DMS153 (cell line): ENCODE measurements around the gene LPIN3.

Experiments
- DNase-seq: peaks from one replicate; lab custom pipeline; 2025; lab: John Stamatoyannopoulos, UW

LPIN3 gene

GRCh38 chr20:41365777-41366545 lies 25.3 kb downstream of the LPIN3 start:
- no peak for DNase-seq

DNA sequence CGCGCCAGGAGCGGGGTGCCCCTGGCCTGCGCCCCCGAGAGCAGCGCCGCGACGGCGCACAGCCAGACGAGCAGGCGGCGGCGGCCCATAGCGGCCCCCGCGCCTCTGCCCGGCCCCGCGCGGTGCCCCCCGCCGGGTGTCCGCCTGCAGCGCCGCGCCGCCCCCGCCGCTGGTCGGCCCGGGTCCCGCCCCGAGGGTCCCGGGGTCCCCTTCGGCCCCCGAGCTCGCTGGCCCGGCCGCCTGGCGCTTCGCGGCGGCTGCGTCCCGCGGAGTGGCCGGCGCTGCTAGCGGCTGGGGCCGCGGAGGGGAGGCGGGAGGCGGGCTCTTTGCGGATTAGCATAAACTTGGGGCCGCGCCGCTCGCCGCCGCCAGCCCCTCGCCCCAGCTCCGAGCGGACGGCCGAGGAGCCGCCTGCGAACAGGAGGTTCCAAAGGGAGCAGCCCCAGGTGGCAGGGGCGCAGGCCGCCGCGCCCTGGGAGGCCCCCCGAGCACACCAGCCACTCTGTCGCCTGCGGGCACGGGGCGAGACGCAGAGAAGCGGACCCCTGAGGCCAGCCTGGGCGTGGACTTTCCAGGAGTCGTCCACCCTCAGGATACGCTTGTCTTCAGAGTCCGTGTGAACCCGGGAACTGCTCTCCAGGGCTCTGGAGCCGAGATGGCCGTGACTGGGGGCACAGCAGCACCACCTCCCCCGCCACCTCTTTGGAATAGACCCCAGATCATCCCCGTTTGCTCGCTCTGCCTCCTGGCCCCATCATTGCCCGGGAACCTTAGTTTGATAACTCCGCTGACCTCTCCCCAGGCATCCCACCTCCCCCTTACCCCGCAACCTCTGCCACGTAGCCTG lies 26.1 kb downstream of the LPIN3 start, which contains the start of gene EMILIN3:
Gene EMILIN3 (minus strand): TSS at position 273 of the 847 bp plus-strand sequence. CDS start 184 bp downstream, at position 89.
- DNase-seq = no peak

GRCh38 chr20:41367393-41367695 lies 26.7 kb downstream of the LPIN3 start:
- no peak for DNase-seq

- DNase-seq = no peak
Measured at GRCh38 chr20:41367956-41368355, 27.3 kb downstream of the LPIN3 start.

- DNase-seq = no peak
Measured at GRCh38 chr20:41369673-41370072, 29.1 kb downstream of the LPIN3 start.

GRCh38 chr20:41370176-41370575 lies 29.6 kb downstream of the LPIN3 start:
- DNase-seq = no peak

GRCh38 chr20:41371371-41371770 lies 30.8 kb downstream of the LPIN3 start:
- DNase-seq = no peak

DNA sequence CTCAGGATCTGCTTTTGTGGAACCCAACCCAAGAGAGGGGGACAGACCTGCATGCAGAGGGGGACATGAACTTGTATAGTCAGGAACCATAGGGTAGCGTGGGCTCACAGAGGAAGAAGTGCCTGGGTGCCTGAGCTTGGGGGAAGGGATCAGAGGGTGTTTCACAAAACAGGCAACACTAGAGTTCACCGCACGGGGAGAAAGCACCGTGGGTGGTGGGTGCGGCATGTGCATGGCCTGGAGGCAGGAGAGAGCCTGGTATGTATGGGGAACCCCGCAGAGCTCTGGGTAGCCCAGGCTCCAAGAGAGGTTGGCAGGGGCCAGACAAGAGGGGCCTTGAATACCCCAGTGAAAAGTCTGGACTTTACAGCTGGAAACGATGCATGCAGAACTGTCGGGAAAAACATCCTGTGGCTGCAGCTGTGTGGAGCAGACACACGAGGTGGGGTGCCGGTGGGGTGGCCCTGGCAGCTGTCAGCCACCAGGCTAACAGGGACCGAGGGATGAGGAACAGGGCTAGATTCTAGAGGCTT lies 32.7 kb downstream of the LPIN3 start:
- no peak for DNase-seq

DNA sequence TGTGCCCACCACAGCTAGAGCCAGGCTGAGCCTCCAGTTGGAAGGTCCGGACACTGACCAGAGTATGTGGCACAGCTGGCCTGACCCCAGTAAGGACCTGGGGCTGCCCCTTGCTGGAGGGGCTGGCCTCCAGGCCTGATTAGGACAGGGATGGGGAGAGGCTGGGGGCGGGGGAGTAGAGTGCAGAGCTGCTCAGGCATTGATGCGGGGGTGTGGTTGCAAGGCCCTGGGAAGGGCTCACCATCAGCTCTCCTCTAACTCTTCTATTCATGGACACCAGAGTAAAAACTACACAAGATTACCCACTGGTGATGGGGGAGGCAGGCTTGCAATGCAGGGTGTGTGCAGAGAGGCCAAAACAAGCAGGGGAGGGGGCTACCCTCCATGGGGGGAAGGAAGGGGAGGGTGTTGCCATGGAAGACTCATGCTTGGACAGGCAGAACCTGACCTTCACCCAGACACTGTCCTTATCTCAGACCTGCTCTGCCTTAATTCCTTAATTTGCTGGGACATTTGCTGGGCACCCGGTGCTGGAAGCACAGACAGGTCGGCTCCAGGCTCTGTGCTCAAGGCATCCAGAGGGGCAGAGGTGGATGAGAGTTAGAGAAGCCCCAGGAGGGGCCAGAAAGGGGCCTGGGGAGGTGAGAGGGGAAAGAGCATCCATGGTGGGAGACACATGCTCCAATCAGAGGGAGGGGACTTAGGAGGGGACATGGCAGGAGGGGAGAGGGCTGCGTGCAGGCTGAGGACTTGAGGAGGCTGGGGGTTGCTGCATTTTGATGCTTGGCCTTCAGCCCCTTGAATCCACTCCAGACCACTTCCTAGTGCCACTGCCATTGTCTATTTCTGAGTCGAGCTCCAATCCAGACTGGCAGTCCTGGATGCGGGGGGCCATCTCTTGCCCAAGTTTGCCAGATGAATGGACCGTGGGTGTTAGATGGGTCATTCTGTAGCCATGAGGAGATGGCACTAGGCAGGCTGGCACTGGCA lies 33.6 kb downstream of the LPIN3 start:
- no peak for DNase-seq

DNA sequence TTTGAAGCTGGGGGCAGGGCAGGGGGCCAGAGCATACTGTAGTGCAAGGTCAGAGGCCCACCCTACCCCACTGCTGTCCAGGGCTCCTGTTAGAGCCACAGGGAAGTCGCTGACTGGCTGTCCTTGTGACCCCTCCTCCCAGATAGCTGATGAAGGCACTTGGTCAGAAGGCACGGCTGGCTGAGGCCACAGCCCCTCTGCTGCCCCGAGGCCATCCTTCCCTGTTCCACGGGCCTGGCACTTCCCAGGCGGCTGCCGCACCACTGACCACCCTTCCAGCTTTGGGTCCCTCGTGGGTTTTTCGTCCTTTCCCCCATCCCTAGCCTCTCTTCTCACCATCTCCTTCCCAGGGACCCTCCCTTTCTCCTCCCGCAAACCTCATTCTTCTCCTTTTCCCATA lies 35.2 kb downstream of the LPIN3 start:
- DNase-seq = no peak

DNA sequence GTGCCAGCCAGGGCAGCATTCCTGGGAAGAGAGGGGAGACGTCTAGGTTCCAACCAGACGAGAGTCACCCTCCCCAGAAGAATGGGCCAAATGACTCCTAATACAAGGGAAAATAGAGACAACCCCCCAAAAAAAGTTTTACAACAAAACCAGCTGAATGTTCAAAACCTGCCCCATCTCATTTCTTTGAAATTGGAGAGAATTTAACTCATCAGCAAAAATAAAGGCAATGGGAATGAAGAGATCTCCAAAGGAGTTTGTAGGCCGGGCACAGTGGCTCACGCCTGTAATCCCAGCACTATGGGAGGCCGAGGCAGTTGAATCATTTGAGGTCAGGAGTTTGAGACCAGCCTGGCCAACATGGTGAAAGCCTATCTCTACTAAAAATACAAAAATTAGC lies 35.7 kb downstream of the LPIN3 start:
- DNase-seq = no peak

GRCh38 chr20:41377275-41377674 lies 36.7 kb downstream of the LPIN3 start:
- no peak for DNase-seq

- no peak for DNase-seq
Measured at GRCh38 chr20:41379551-41379950, 38.9 kb downstream of the LPIN3 start.

DNA sequence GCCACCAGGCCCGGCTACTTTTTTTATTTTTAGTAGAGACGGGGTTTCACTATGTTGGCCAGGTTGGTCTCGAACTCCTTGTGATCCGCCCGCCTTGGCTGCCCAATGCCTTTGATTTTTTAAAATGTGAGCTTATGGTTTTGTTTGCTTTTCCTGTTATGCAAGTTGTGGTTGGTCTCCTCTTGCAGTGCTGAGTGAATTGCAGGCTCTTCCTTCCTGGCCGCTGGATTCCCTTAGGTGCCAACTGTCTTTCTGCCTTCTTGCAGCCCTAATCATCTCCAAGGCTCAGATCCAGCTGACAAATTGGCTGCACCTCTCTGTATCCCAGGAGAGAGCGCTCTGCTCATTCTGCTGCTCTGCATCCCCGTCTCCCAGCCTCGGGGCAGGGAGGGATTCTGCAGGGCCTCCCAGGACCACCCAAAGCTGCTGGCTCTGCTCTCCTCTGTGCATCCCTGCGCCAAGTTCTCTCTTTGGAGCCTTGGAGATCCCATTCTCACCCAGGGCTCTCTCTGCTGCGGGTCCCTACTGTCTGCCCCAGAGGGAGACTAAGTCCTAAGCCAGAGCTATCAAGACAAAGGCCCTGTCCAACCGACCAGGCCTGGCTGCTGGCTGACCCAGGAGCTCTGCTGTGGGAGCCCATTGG lies 40.1 kb downstream of the LPIN3 start:
- no peak for DNase-seq

DNA sequence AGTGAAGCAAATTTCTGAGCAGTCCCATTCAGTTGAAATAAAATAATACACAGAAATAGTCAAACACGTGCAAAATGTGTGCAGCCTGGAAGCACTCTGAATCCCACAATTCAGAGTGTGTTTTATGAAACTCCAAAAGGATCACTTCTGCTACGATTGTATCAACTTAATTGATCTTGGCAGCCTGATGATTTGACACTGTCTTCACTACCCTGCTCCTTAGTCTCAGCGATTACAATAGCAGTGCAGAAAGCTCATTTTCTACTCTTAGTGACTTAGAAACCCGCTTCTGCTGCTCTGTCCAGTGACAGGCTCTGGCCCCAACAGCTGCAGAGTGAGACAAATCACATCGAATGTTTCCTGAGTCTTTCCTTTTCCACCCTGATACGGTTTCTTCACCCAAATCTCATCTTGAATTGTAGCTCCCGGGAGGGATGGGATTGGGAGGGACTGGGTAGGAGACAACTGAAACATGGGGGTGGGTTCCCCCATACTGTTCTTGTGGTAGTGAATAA lies 42.2 kb downstream of the LPIN3 start:
- DNase-seq = no peak

DNA sequence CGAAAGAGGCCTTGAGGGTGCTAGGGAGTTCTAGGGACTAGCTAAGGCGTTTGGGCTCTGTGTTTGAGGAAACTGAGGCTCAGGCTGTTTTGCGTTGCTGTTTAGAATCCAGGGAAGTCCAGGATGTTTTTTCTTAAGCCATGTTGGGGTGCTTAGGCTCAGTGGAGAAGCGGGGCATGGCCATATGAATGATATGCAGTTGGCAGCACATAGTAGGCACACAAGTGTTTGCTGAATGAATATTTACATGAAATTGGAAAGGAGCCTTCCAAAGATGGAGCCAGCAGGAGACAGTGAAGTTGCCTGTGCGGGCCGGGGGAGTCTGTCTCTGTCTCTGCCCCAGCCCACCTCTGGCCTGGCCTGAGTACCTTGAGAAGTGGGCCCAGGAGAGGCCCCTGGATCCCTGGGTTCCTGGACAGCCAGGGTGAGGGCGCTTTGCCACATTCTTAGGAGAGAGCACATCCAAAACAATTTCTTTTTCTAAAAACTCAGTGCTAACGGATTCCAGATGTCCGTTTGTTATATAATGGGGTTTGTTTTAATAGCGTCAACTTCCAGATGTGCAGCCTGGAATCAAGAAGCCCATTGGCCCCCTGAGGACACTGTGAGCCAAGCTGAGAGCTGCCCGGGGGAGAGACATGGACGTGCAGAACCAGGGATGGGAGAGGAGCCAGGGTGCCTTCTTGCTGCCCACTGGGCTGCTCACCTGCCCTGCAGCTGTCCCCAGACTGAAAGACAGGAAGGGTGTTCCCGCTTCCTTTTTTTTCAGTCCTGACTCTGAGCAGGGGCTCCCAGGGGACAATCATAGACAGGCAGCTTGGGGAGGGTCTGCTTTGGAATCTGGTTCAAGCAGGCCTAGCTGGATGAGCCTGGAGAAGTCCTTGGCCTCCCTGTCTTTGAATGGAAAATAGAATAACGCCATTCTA lies 46.1 kb downstream of the LPIN3 start:
- DNase-seq = no peak

- no peak for DNase-seq
Measured at GRCh38 chr20:41387444-41387851, 46.8 kb downstream of the LPIN3 start.

- DNase-seq = no peak
Measured at GRCh38 chr20:41390889-41391288, 50.3 kb downstream of the LPIN3 start.

- no peak for DNase-seq
Measured at GRCh38 chr20:41391587-41392001, 51.0 kb downstream of the LPIN3 start.

GRCh38 chr20:41392295-41392694 lies 51.7 kb downstream of the LPIN3 start:
- DNase-seq = no peak
